GM18499 (cell line): ENCODE measurements around the gene GEMIN8.

Experiments
- ATAC-seq: cut with Tn5 transposase; IDR thresholded peaks from one replicate; pipeline ENCODE4 v1.9.1; 2021; ENCODE audit warnings: moderate number of reproducible peaks; ENCODE audit not compliant: insufficient read depth, unreplicated experiment

Gene GEMIN8

DNA sequence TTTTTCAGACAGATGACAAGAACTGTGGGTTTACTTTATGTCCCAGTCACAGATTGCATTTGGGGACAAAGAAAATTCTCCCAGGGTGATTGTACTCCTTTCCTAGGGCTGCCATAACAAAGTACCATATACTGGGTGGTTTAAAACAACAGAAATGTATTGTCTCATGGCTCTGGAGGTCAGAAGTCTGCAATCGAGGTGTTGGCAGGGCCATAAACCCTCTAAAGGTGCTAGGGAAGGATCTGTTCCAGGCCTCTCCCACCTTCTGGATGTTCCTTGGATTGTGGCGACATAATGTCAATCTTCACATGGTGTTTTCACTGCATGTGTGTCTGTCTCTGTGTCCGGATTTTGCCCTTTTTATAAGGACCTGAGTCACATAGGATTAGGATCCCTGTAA, 12.3 kb downstream of the GEMIN8 start:
- ATAC-seq, result no peak

GRCh38 chrX:14015941-14016340, 13.8 kb downstream of the GEMIN8 start:
- no peak for ATAC-seq

- no peak for ATAC-seq
Measured at GRCh38 chrX:14015294-14015693, 14.4 kb downstream of the GEMIN8 start.

DNA sequence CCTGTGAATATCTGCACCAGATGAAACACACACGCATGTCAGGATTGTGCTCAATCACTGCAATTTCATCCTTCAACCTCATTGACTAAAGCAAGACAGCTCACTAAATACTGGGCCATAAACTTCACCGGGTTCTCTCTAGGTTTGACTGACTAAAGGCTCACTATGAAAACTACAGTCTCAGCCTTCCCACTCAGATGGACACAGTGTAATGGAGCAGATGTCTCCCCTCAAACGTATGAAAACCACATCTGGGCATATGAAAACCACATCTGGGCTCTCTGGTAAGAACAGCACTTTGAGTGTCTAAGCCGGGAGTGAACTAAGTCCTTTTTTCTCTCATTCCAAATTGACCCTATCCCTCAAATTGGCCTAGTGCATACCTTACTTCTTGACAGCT, 15.2 kb downstream of the GEMIN8 start:
- ATAC-seq, result no peak

GRCh38 chrX:14013054-14013453, 16.6 kb downstream of the GEMIN8 start:
- no peak for ATAC-seq

DNA sequence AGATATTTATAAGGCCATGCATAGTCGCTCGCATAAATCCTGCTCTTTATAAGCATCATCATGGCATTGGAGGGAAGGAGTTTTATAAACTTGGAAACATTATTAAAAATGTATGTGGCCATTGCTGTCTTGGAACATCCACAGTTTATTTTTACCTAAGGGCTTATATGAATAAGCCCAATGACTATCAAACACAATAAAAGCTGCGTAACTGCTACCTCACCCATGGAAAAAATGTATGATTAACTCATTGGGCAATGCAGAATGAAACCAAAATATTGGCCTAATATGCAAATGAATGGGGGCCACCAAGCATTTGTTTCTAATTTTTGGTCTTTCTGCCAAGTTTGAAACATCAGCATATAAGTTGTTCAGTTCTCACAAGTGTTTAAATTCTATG, 19.1 kb downstream of the GEMIN8 start:
- ATAC-seq, result no peak

- ATAC-seq, result no peak
Measured at GRCh38 chrX:14006540-14006939, 23.2 kb downstream of the GEMIN8 start.

DNA sequence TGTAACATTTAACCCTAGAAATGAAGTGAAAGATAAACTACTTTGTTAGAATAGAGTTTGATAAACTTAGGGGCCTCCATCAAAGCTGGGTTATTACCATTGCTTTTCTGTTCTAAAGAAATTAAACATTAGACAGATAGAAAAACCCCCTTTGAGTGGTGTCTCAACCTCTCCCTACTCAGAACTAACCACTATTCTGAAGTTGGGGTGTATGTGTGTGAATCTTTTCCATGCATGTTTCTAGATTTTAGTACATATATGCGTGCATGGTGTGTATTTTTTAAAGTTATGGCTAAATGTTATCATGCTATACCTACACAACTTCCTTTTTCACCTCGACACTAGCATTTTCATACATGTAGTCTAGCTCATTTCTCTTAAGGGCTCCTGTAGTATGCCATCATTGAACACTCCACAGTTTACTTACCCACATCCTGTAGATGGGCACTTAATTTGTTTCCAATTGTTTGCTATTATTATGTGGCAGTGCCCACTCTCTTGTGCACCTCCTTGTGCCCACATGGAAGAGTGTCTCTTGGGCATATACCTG, 25.7 kb downstream of the GEMIN8 start:
- no peak for ATAC-seq

GRCh38 chrX:14003028-14003427, 26.7 kb downstream of the GEMIN8 start:
- no peak for ATAC-seq

DNA sequence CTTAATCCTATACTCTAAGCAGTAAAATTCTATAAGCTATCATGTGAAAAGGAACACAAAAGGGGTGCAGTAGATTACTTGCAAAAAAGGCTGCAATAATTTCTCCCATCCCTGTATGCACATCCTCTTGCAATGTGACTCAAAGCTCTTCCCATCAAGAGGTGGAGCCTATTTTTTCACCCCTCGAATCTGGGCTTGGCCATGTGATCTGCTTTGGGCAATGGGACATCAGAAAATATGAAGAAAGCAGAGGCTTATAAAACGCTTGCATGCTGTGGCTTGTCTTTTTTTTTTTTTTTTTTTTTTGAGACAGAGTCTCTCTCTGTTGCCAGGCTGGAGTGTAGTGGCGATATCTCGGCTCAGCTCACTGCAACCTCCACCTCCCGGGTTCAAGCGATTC, 33.0 kb downstream of the GEMIN8 start:
- no peak for ATAC-seq

GRCh38 chrX:13994536-13995080, 35.1 kb downstream of the GEMIN8 start:
- ATAC-seq, result no peak

DNA sequence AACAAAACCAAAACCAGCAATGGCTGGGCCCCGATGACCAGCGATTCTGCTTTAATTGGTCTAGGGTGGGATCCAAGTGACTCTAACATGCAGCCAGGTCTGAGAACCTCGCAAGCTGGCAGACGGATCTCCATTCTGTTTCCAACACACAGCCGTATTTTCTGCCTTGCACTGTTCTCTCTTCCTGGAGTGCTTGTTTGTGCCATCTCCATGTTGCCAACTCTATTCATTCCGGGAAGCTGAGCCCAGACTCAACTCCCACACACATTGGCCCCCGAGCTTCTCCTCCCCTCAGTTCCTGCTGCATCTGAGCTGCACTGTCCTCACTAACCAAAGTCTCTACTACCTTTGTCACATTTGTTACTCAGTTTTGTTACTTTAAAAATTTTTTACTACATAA, 35.6 kb downstream of the GEMIN8 start:
- no peak for ATAC-seq

- no peak for ATAC-seq
Measured at GRCh38 chrX:13990126-13990800, 39.4 kb downstream of the GEMIN8 start.

DNA sequence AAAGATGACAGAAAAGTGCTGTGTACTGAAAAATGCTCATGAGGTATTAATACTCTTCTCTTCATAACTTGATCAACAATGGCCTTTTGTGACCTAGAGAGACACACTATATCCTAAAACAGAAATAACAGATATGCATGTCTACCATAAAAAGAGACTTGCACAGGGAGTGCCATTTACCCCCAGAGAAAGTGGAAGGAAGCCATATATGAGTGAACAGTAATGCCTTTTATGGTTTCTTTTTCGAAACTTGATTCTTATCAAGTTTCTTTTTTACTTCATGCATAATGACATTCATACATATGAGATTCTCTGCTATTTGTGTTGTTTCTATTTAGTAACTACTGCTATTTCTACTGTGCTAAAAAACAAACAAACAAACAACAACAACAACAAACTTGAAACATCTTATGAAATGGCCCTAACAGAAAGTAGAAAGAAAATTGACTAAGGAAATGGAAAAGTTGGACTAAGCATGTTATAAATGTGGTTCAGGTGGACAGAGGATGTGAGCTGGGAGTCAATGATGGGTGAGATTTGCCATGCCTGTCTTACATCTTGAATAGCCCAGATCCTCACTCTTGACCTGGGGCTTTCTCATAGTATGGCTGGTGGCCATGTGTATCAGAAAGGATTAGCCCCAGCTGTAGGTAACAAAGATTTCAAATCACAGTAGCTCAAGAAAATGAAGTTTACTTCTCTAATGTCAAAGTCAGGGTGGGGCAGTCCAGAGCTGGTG, 43.8 kb downstream of the GEMIN8 start:
- no peak for ATAC-seq

DNA sequence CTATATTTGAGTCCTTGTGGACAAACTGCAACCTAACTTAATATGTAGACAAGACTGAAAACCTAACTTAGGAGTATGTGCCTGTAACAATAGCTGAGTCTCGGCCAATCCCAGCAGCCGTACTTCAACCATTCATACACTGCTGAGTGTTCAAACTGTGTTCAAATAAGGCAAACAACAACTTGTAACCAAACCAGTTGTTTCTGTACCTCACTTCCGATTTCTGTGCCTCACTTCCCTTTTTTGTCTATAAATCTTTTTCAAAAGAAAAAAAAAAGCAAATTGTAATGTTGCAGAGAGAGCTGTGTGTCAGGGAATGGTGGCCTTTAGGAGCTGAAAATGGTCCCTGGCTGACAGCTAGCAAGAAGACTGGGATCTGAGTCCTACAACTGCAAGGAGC, 46.0 kb downstream of the GEMIN8 start:
- no peak for ATAC-seq

DNA sequence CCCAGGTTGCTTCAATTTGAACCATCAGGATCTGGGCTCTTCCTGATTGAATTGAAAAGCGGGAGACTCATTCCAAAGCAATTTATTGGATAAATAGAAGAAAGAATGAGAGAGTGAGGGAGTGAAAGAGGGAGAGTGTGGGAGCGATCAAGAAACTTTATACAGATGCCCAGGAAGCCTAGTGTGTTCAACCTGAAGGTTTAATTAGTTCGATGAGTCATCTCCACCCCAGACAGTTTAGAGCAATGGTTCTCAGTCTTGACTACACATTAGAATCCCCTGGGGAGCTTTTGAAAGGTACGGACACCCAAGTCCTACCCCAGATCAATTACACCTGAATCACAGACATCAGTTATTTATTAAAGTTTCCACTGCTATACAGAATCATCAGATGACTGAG, 61.5 kb downstream of the GEMIN8 start:
- ATAC-seq, result no peak

DNA sequence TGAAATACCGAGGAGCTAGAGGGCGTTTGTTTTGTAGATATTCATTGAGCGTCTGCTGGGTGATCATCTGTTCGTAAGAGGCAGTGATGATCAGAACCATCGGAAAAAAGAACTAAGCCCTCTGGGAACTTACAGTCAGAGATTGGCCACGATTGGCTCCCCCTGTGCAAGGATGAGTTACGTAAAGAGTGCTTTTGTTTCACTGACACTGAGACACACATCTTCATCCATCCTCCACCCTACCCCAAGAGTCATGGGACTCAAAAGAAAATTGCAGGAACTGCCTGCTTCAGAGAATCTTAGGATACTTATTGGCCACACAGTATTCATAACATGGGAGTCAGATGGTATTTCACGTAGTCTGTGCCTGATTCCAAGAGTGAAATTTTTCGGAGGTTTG, 62.1 kb downstream of the GEMIN8 start:
- ATAC-seq, result no peak

DNA sequence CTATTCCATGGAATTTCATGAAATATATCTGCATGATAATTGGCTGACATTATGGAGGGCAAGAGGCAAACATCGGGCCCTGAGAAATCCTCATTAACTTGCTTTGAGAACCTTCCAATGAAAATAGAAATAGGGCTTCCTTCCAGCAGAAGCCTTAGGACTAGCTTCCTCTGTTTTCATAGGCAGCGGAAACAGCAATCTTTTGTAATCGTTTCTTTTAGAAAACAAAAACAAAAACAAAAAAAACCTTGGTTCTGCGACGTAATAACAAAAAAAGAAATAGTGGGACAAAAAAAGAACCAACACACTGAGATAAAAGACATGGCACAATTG, 62.9 kb downstream of the GEMIN8 start:
- no peak for ATAC-seq

GRCh38 chrX:13966071-13966792, 63.5 kb downstream of the GEMIN8 start:
- ATAC-seq, result no peak

DNA sequence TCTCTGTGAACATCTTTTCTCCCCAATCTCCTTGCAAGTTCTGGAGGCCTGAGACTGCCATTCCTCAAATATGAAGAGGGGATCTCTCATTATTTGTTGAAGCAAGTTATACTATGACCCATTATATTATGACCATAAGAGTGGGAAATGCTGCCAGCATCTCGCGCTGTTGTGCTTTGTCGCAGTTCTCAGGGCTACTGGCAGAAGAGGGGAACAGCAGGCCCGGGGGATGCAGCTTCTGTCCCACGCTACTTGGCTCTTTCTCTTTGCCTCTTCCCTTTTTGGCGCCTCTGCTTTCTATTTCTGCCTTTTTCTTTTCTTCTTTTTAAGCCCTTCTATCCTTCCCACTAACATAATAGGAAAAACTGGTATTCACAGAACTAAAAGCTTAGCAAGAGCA, 64.2 kb downstream of the GEMIN8 start:
- no peak for ATAC-seq

- ATAC-seq, result no peak
Measured at GRCh38 chrX:13956998-13957397, 72.7 kb downstream of the GEMIN8 start.
